Fibroblast of villous mesenchyme (primary cell): ENCODE results near the gene DTX3L. TPM values are rescaled to one million over a fixed set of nuclear protein-coding genes. Genes with fewer than 3 reads are reported as not detected.
A peak's percentile ranks its signal among the peaks of the same experiment; 100 is the strongest.
"Not testable (repeated sequence)": the region's sequence is repeated elsewhere in the genome, so short reads cannot be mapped to it uniquely, and the experiment has no call there.

Source experiments
- DNase-seq: peaks from one replicate; pipeline ENCODE4 v3.0.0-alpha.2; 2010; ENCODE audit warnings: low read depth
- H3K4me3 ChIP-seq: 2 replicates; pipeline ENCODE4 v1.5.1; 2011; ENCODE audit warnings: low read depth, mild to moderate bottlenecking, low read length
- total RNA-seq: library from RNA; depleted of rRNA; stranded (reverse); fragments of >200 nt; gene quantifications from 2 replicates; pipeline ENCODE4 v1.2.3, GENCODE V29; 2012
- TF ChIP-seq, protein P1 (sequence below): IDR thresholded peaks from 2 replicates; pipeline ENCODE4 v1.5.1; 2012; ENCODE audit warnings: low read depth, mild to moderate bottlenecking, low read length; ENCODE audit not compliant: insufficient read depth

DTX3L gene
- total RNA-seq, 1 donor, result 36.7 TPM

DNA sequence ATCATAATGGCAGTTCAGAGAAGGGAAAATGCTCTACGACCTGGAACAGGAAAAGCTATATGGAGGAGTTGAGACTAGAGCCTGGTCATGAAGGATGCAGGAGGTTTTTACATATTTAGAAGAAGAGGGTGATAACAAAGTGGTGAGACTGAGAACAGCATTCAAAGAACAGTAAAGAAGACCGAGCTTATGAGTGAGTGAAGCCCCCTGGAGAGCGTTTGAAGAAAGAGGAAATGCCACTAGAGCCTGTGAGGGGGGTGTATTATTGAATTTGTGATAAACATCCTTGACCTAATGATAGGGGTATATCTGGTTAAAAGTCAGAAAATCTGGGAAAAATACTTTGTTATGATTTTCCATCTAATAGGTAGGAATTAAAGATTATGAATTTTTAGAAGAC lies 4.2 kb upstream of the DTX3L start:
- no peak overlapping the region for H3K4me3 ChIP-seq
- no peak for DNase-seq
- TF ChIP-seq, protein P1, sequence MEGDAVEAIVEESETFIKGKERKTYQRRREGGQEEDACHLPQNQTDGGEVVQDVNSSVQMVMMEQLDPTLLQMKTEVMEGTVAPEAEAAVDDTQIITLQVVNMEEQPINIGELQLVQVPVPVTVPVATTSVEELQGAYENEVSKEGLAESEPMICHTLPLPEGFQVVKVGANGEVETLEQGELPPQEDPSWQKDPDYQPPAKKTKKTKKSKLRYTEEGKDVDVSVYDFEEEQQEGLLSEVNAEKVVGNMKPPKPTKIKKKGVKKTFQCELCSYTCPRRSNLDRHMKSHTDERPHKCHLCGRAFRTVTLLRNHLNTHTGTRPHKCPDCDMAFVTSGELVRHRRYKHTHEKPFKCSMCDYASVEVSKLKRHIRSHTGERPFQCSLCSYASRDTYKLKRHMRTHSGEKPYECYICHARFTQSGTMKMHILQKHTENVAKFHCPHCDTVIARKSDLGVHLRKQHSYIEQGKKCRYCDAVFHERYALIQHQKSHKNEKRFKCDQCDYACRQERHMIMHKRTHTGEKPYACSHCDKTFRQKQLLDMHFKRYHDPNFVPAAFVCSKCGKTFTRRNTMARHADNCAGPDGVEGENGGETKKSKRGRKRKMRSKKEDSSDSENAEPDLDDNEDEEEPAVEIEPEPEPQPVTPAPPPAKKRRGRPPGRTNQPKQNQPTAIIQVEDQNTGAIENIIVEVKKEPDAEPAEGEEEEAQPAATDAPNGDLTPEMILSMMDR, result no peak

DNA sequence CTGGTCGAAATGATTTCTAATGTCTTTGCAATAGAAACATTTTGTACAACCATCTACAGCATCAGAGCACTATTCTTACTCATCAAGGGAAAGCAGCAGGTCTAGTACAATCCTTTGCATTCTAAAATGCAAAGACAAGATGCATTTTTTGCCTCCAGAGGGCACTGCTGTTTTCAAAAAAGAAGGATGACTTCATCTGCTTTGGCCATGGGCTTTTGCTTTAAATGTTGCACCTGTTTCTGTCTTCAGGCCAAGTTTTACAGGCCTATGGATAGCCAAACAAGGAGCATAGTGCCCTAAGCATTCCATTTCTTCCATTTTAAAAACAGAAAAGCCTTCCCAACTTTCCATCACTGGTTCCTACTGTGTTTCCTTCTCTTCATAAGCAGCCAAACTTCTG lies 3.5 kb upstream of the DTX3L start:
- TF ChIP-seq, protein P1, result peak; percentile 63
- H3K4me3 ChIP-seq, result no peak overlapping the region
- DNase-seq, result peak; percentile 74

DNA sequence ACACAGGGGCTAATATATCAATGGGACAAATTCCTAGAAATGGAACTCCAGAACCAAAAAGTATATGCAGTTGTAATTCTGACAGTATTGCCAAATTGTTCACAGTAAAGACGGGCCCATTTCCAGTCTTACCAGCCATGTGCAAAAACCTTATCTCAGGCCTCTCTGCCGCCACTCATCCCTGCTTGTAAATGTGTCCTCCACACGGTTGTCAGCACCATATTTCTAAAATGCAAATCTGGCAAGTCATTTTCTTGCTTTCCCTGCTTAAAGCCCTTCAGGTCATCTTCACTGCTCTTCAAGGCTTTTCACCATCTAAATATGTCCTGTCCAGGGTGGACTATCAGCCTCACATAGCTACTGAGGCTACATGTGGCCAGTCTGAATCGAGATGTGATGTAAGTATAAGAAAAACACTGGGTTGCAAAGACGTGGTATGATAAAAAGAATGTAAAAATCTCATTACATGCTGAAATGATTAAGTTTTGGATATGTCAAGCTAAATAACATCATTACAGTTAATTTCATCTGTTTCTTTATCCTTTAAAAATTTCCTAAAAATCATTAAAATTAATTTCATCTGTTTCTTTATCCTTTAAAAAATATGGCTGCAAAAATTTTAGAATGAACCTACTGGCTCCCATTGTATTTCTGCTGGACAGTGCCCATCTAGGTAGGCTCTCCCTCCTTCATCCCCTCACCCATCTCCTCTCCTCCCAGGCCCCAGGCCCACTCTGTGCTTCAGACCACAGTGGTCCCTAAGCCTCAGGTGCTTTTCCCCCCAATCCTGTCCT lies 1.0 kb upstream of the DTX3L start:
- H3K4me3 ChIP-seq, result peak overlapping the region; percentile 87
- peak; percentile 19 for DNase-seq
- TF ChIP-seq, protein P1, result no peak

DNA sequence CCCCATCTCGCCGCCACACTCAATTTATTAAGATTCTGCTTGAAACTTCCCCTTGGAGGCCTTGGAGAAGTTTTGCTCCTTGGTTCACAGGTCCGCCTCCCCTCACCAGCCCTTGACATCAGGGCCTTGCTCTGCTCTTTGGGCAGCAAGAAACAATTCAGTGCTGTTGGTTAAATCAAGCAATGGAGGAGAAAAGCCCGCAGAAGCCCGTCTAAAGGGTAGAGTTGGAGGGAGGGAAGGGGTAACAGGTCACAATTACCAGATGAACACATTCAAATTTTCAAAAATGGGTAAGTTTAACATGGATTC lies 467 bp upstream of the DTX3L start:
- TF ChIP-seq, protein P1, result no peak
- peak overlapping the region; percentile 87 for H3K4me3 ChIP-seq
- DNase-seq, result peak; percentile 30

DNA sequence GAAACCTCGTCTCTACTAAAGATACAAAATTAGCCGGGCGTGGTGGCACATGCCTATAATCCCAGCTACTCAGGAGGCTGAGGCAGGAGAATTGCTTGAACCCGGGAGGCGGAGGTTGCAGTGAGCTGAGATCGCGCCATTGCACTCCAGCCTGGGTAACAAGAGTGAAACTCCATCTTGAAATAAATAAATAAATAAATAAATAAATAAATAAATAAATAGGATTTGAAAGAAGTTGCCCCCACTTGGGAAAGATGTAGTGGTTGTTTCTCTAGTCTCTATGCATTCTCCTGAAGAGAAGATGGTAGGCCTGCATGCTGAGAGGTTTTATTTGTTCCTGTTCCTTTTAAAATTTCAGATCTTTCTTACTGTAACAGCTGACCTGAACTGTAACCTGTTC lies 4.0 kb downstream of the DTX3L start:
- not testable (repeated sequence) for DNase-seq, H3K4me3 ChIP-seq

DNA sequence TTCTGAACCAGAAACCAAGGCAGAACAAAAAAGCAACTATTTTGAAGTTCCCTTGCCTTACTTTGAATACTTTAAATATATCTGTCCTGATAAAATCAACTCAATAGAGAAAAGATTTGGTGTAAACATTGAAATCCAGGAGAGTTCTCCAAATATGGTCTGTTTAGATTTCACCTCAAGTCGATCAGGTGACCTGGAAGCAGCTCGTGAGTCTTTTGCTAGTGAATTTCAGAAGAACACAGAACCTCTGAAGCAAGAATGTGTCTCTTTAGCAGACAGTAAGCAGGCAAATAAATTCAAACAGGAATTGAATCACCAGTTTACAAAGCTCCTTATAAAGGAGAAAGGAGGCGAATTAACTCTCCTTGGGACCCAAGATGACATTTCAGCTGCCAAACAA lies 4.6 kb downstream of the DTX3L start:
- H3K4me3 ChIP-seq, result no peak overlapping the region
- peak; percentile 11 for DNase-seq
- TF ChIP-seq, protein P1, result no peak

DNA sequence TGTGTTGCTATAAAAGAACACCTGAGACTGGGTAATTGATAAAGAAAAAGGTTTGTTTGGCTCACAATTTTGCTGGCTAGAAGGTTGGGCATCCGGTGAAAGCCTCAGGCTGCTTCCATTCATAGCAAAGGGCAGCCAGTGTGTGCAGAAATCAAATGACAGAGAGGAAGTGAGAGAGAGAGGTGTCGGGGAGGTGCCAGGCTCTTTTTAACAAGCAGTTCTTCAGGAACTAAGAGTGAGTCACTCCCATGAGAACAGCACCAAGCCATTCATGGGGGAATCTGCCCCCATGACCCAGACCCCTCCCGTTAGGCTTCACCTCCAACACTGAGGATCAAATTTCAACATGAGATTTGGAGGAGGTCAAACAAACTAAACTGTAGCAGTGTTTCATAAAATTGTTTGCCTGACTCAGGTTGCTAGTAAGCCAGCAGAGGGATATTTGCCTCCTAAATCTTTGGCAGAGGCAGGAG lies 8.8 kb downstream of the DTX3L start:
- no peak overlapping the region for H3K4me3 ChIP-seq
- DNase-seq, result peak; percentile 75
- TF ChIP-seq, protein P1, result no peak
